Transverse colon (tissue), 4 donors: ENCODE data around the gene HSD17B3. TPM values are rescaled to one million over a fixed set of nuclear protein-coding genes. Genes with fewer than 3 reads are reported as not detected.

ENCODE experiments used
- DNase-seq: peaks from one replicate; pipeline ENCODE4 v3.0.0-alpha.2; 2019
- H3K27ac ChIP-seq, 4 donors: fragments of 200-600 bp; sonication (generic); 2 replicates each; pipeline ENCODE4 v1.5.1; 2016 to 2018; ENCODE audit warnings: inconsistent platforms in 4 of 4
- H3K27me3 ChIP-seq: fragments of 200-600 bp; sonication (generic); 2 replicates; pipeline ENCODE4 v1.5.1; 2017; ENCODE audit warnings: inconsistent platforms
- H3K36me3 ChIP-seq, 4 donors: fragments of 200-600 bp; sonication (generic); 2 replicates each; pipeline ENCODE4 v1.5.1; 2017 to 2019; ENCODE audit warnings: inconsistent platforms in 4 of 4
- H3K4me1 ChIP-seq, 4 donors: fragments of 200-600 bp; sonication (generic); 2 replicates each; pipeline ENCODE4 v1.5.1; 2017 to 2020; ENCODE audit warnings: inconsistent platforms in 4 of 4
- H3K4me3 ChIP-seq, 4 donors: fragments of 200-600 bp; sonication (generic); 1 replicate in 1 of 4; 2 replicates in 3 of 4; pipeline versions ENCODE4 v1.5.1 to v1.6.1; 2017 to 2019; ENCODE audit warnings: inconsistent platforms in 4 of 4
- H3K9me3 ChIP-seq, 2 donors: fragments of 200-600 bp; sonication (generic); 2 replicates each; pipeline ENCODE4 v1.5.1; 2017 to 2019; ENCODE audit warnings: inconsistent platforms in 2 of 2
- EP300 ChIP-seq: sonication (generic); formaldehyde crosslinking; IDR thresholded peaks from one replicate; pipeline ENCODE4 v1.6.1; 2017; ENCODE audit warnings: antibody characterized with exemption, low read depth
- POLR2A ChIP-seq: fragments of 450-650 bp; IDR thresholded peaks from one replicate; pipeline ENCODE4 v1.6.1; 2016; ENCODE audit warnings: antibody characterized with exemption, mild to moderate bottlenecking, moderate library complexity
- POLR2AphosphoS5 ChIP-seq, 3 donors: sonication (generic); formaldehyde crosslinking; IDR thresholded peaks; one replicate each; pipeline ENCODE4 v1.6.1; 2016; ENCODE audit warnings: antibody characterized with exemption in 3 of 3
- WGBS, 2 donors: methylation state at CpG; one replicate each; pipeline ENCODE4 v1.1.5; 2018; ENCODE audit warnings: low coverage in 1 of 2; 5-methylcytosine and 5-hydroxymethylcytosine counted together
- in situ Hi-C, 4 donors: fragments of 200-750 bp; cut with MboI; loops; one replicate each; pipeline versions ENCODE4 v1.15.0 to v1.15.1; 2017; ENCODE audit warnings: low sequenced_read_pairs in 3 of 4, low pct_ligation_motif_present in 1 of 4, low pct_unique_long_range_greater_than_20kb in 1 of 4
- intact Hi-C: fragments of 100-400 bp; cut with DNase I; formaldehyde crosslinking; loops from one replicate; pipeline ENCODE4 v1.15.1; 2023; ENCODE audit warnings: low total_unique reads
- total RNA-seq, 4 donors: library from RNA; depleted of rRNA; stranded (reverse); fragments of >200 nt; gene quantifications; one replicate each; pipeline ENCODE4 v1.1.0, GENCODE V29; 2016
- TF ChIP-seq, protein P1 (sequence below), 5 experiments: fragments of 200-600 bp in 3 of 5; fragments of 450-650 bp in 2 of 5; sonication (generic) in 3 of 5; IDR thresholded peaks; 1 replicate in 2 of 5; 2 replicates in 3 of 5; pipeline ENCODE4 v1.5.1; 2016 to 2017; ENCODE audit warnings: antibody characterized with exemption in 5 of 5, inconsistent platforms in 3 of 5, mild to moderate bottlenecking in 2 of 5, moderate library complexity in 1 of 5

The HSD17B3 gene
- total RNA-seq, 4 donors from 2014 or later, result 6.0 TPM; not detected in 3

DNA sequence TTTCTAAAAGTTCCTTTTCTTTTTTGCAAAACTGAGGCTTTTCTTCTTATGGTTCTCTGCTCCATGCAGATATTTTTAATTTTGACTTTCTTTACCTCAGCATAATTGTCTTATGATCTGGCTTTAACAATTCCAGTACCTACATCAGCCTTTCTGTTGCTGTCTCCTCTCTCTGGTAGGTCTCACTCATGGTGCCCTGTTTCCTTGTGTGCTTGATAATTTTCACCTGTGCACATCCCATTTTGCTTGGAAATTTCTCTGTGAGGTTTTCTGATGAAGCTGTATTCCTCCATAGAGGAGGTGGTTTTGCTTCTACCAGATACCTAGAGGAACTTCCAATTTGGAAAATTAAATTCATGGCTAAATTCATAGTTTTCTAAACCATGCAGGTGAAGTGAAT, 2.3 kb upstream of the HSD17B3 start:
- H3K36me3 ChIP-seq, result no peaks in the 10 kb centered on the region
- in situ Hi-C loops, result no loop called here
- H3K9me3 ChIP-seq, result no peaks in the 10 kb centered on the region
- no peak overlapping the region for H3K27ac ChIP-seq
- H3K27me3 ChIP-seq, result no peaks in the 10 kb centered on the region
- no peaks in the 10 kb centered on the region for H3K4me1 ChIP-seq
- no peak overlapping the region for H3K4me3 ChIP-seq
- no peak for DNase-seq
- intact Hi-C loops, result no loop called here
- TF ChIP-seq, protein P1, sequence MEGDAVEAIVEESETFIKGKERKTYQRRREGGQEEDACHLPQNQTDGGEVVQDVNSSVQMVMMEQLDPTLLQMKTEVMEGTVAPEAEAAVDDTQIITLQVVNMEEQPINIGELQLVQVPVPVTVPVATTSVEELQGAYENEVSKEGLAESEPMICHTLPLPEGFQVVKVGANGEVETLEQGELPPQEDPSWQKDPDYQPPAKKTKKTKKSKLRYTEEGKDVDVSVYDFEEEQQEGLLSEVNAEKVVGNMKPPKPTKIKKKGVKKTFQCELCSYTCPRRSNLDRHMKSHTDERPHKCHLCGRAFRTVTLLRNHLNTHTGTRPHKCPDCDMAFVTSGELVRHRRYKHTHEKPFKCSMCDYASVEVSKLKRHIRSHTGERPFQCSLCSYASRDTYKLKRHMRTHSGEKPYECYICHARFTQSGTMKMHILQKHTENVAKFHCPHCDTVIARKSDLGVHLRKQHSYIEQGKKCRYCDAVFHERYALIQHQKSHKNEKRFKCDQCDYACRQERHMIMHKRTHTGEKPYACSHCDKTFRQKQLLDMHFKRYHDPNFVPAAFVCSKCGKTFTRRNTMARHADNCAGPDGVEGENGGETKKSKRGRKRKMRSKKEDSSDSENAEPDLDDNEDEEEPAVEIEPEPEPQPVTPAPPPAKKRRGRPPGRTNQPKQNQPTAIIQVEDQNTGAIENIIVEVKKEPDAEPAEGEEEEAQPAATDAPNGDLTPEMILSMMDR (IDR thresholded peaks at IDR 0.05), result no peak
- TF ChIP-seq POLR2AphosphoS5 (IDR thresholded peaks at IDR 0.05), result no peak
- no peak for TF ChIP-seq EP300
- no peak for TF ChIP-seq POLR2A

DNA sequence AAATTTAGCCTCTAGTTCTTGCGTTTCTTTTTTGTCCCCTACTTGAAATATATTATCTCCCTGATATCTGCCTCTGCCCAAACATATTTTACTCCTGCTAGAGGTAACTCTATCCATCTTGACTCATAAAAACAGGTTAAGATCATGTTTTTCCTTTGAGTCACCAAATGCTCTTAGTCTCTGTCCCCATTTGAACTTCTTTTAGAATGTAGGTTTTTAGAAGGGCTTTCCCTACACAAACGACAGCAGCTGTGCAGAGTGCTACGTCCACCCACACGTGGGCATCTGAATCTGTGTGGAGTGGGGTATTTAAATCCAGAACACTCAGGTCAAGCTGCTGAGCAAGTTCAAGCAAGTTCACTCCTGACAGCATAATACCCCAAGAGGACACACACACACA, 2.2 kb downstream of the HSD17B3 start:
- no peak overlapping the region for H3K27ac ChIP-seq
- no peaks in the 10 kb centered on the region for H3K36me3 ChIP-seq
- no peak overlapping the region for H3K4me3 ChIP-seq
- intact Hi-C loops, result no loop called here
- 73 to 92% methylated on average over 1 to 4 of the region's 4 CpGs for WGBS, 2 donors
- no peak for DNase-seq
- H3K9me3 ChIP-seq, result no peaks in the 10 kb centered on the region
- H3K4me1 ChIP-seq, result no peaks in the 10 kb centered on the region
- in situ Hi-C loops, result no loop called here
- H3K27me3 ChIP-seq, result no peaks in the 10 kb centered on the region
- no peak for TF ChIP-seq EP300

DNA sequence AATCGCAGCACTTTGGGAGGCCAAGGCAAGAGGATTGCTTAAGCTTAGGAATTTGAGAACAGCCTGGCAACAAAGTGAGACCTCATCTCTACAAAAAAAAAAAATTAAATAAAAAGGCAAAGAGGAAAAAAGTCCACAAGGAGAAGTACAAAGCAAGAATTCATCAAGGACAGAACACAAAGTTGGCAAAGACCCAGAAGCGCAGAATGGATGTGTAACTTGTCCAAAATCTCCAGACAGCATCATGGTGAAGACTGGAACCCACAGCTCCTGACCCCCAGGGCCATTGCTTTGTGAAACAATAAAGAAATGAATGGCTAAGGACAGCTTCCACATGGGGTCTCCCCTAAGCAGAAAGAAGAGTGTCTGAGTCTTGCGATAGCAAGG, 7.8 kb downstream of the HSD17B3 start:
- intact Hi-C loops, result no loop called here
- Histone ChIP-seq H3K4me3 (no peak overlapping the region), H3K27ac (no peak overlapping the region), H3K36me3 (no peaks in the 10 kb centered on the region), H3K9me3 (no peaks in the 10 kb centered on the region), H3K27me3 (no peaks in the 10 kb centered on the region), H3K4me1 (no peaks in the 10 kb centered on the region)
- in situ Hi-C loops, result no loop called here
- no peak for DNase-seq
- WGBS, 2 donors, result 89 to 94% methylated on average over 2 to 3 of the region's 3 CpGs
- TF ChIP-seq, protein P1 (IDR thresholded peaks at IDR 0.05), result no peak
- TF ChIP-seq POLR2AphosphoS5 (IDR thresholded peaks at IDR 0.05) (no peak), POLR2A (no peak), EP300 (no peak)

DNA sequence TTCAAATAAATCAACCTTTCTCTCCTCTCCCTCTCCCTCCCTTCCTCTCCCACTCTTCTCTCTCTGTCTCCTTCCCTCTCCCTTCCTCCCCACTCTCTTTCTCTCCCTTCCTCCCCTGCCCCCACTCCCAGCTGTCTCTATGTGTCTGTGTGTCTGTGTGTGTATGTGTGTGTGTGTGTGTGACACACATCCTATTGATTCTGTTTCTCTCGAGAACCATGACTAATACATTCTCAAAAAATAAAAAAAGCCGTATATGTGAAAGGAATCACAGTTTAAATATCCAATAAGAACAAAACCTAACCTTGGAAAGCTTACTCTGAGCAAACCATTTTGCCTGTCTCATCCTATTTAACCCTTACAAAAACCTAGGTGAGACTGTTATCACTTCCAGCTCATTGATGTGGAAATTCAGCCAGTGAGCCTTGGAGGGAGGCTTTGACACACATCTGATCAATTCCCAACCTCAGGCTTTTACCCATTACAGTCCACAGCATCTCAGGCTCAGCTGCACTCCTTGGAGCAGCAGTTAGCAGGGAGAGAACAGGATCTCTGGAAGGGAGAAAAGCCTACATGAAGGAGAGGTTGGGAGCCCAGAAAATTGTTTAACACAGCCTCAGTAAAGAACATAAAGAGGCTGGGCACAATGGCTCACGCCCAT, 8.3 kb downstream of the HSD17B3 start:
- no peak overlapping the region for H3K27ac ChIP-seq
- in situ Hi-C loops, result no loop called here
- no peak for TF ChIP-seq POLR2AphosphoS5 (IDR thresholded peaks at IDR 0.05)
- TF ChIP-seq POLR2A, result no peak
- TF ChIP-seq EP300, result no peak
- TF ChIP-seq, protein P1 (IDR thresholded peaks at IDR 0.05), result no peak
- H3K4me3 ChIP-seq, result no peak overlapping the region
- no peaks in the 10 kb centered on the region for H3K9me3 ChIP-seq
- H3K27me3 ChIP-seq, result no peaks in the 10 kb centered on the region
- H3K4me1 ChIP-seq, result no peaks in the 10 kb centered on the region
- WGBS, 2 donors, result 57 to 69% methylated on average over 3 of the region's 3 CpGs
- no peak for DNase-seq
- no peaks in the 10 kb centered on the region for H3K36me3 ChIP-seq
- intact Hi-C loops, result no loop called here

DNA sequence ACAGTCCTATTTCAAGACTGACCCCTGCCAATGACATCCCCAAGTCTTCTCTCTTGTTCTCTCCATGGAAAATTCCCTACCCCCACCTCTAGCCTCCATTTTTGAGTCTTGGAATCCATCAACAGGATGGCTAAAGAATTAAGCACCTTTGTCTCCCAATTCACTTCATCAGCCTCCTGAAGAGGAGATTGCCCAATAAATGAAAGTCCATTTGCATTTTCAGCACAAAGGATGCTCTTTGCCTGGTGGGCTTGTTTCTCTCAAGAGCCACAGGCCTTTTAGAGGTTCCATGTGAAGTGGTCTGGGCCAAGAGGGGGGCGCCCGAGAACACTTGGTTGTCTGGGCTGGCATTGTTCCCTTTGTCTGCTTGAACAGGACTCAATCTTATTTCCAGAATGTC, 12.6 kb downstream of the HSD17B3 start:
- 89 to 97% methylated on average over 2 of the region's 2 CpGs for WGBS, 2 donors
- in situ Hi-C loops, result no loop called here

More for the DNA sequence above, 12.6 kb downstream of the HSD17B3 start:
- no peak overlapping the region for H3K4me3 ChIP-seq
- no peaks in the 10 kb centered on the region for H3K36me3 ChIP-seq
- H3K9me3 ChIP-seq, result no peaks in the 10 kb centered on the region
- TF ChIP-seq, protein P1 (IDR thresholded peaks at IDR 0.05), result no peak
- no peak for TF ChIP-seq POLR2AphosphoS5 (IDR thresholded peaks at IDR 0.05)
- TF ChIP-seq EP300, result no peak
- TF ChIP-seq POLR2A, result no peak
- no peaks in the 10 kb centered on the region for H3K4me1 ChIP-seq
- DNase-seq, result no peak
- no peak overlapping the region for H3K27ac ChIP-seq
- no peaks in the 10 kb centered on the region for H3K27me3 ChIP-seq
- intact Hi-C loops, result no loop called here
